ENCODE results near the gene CNTROB.

The CNTROB gene

DNA sequence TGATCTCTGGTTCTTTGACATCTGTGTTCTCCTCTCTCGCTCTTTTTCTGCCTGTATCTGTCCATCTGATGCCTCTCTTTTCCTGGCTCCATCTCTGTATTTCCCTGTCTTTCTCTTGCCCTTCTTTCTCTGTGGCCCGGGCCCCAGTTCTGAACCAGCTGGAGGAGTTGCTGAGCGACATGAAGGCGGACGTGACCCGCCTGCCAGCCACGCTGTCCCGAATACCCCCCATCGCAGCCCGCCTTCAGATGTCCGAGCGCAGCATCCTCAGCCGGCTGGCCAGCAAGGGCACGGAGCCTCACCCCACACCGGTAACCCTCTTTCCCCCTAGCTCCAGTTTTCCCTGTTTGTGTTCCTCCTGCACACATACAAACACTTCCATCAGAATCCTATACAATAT is 21.7 kb upstream of the CNTROB start:
- DNase-seq = no peak

DNA sequence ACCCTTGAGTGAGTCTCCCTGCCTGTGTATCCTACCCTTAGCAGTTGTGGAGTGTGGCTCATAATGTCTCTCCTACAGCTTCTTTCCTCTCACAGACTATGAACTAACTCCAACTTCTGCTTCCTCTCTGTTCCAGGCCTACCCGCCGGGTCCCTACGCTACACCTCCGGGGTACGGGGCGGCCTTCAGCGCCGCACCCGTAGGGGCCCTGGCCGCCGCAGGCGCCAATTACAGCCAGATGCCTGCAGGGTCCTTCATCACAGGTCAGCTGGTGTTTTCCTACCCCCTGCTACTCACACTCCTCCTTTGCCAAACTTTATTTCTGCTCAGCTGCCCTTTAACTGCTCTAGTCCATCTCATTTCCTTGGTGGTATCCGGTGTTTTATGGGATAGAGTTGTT is 21.3 kb upstream of the CNTROB start:
- no peak for DNase-seq

DNA sequence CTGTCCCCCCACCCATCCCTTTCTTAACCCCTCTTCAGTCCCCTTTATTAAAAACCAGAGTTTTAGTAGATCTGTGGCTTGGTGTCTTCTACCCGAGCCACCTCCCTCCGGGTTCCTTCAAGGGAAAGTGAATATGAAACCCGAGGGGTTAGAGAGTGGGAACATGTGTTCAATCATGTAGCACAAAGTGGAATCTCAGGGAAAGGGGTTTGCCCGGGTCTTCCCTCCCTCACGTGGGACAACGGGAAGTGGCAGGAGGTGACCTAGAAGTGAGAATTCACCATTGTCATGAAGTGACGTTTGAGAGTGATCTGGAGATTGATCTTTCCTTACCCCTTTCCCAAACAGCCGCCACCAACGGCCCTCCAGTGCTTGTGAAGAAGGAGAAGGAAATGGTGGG is 20.9 kb upstream of the CNTROB start:
- DNase-seq = no peak

DNA sequence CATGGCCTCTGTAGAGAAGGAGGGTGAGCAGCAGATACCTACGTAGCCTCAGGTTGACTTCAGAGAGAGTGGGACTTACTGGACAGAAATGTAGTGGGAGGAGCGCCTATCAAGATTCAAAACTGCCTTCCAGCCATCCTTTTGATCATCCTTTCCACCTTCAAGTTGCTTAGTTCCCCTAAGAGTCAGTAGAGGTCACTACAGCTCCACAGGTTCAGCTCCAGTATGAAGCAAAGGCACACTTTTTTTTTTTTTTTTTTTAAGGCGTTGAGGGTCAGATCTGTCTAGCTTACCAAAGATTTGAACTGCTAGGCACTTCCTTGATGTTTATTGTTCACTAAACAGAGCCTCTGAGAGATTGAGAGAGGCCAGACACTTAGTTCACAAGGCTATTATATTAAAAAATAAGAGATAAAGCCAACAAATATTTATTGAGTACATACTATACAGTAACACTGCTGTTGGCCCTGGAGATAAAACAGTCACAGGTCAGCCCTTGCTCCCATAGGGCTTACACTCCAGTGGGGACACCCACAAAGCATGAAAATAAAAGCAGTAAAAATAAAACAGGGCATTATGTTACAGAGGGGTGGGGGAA is 19.0 kb upstream of the CNTROB start:
- DNase-seq = peak; percentile 41 to 45

DNA sequence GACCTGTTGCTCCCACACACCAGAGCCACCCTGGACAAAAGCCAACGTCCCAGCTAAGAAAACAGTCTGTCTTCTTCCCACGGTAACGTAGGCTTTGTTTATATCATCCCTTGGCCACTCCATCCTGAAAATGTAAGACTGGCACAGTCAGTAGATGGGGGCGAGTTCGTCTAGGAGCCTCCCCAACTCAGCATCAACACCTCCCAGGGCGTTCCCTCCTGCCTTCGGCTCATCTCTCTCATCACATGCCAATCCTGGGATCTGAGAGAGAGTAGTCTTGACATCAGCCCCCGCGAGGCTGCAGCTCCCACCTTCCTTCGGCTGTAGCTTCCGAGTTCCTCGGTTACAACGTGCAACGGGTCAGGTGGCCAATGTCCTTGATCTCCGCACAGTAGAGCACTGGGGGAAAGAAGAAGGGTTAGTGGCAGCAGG is 16.8 kb upstream of the CNTROB start:
- DNase-seq = no peak

DNA sequence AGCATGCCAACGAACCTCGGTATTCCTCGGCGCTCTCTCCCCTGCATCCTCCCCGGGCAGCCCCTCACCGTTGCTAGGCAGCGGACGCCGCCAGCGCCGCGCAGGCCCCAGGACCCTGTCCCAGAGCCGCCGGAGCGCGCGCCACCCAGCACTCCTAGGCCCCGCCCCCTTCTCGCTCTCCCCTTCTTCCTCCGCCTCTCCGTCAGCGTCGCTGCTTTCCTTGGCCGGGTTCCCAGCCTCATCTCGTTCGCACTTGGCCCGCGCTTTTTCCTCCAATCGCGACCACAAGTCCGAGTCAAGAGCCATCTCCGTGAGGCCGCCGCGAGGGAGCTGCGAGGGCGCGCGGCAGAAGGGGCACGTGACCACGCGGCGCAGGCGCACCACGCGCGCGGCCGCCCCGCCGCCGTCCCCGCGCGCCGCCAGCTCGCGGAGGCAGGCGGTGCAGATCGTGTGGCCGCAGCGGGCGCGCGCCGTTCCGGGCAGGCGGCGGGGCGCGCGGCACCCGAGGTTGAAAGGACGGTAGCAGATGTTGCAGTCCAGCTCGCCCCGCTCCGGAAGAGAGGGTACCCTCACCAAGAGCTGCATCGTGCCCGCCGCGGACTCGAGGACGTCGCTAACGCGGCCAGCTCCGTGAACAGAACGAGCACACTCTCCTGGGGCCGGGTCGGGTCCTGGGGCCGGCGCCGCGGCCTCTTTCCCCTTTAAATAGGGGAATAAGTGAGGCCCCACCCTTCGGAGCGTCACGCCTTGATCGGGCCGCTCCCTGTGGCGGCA is 16.2 kb upstream of the CNTROB start, which contains the start of gene RNF227:
RNF227 (minus strand) TSS at position 679 of the 774 bp plus-strand sequence; CDS start at position 585, 94 bp downstream.
- DNase-seq = peak; percentile 65 to 74

DNA sequence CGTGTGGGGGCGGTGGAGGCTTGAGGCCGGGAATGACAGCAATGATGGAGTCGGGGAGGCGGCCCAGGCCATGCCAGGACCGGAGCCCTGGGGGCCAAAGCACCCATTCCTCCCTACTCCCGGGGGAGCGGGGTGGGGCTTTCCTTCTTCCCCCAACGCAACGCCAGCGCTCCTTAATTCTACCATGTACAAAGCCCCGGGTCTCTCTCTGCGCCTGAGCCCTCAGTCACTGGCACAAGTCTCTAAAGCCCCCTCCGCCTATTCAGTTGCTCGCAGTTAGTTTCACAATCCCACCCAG is 15.7 kb upstream of the CNTROB start:
- no peak for DNase-seq

DNA sequence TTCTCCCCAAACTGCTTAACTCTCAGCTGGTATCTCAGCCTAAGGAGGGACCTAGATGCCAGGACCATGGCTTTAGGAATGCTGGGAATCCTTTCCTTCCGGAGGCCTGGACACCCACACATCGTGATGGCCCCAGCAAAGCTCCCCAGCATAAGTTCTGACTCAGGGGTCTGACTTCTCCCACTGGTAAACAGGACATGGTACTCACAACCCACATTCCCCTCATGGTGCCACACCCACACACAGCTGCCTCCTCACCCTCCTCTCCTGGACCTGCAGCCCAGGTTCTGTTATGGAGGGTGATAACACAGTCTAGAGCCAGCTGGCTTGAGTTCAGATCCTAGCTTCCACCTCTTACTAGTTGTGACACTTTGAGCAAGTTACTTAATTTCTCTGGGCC is 15.2 kb upstream of the CNTROB start:
- no peak for DNase-seq

DNA sequence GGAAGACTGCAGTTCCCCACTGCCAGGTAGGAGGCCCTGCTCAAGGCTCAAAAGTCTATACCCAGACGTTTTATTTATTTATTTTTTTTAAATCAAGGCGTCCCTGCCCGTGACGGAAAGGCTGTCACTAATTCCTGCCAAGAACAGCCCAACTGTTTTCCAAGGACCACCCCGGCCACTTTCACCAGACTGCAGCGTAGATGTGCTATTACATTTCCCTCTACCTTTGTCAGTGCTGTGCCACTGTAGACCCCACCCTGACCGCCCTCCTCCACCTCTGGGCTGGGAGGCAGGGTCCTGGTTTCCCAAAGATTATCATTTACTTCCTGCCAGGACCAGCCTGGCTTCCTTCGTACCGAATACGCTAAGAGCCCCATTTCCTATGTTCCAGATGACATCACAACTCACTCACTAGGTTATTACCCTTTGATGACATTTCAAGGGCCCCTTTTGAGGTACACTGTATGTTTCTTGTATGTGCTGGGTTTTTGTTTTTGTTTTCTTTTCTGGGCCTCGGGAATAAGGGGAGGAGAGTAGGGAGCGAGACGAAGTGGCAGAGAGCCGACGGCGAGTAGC is 9.6 kb upstream of the CNTROB start:
- DNase-seq = no peak

DNA sequence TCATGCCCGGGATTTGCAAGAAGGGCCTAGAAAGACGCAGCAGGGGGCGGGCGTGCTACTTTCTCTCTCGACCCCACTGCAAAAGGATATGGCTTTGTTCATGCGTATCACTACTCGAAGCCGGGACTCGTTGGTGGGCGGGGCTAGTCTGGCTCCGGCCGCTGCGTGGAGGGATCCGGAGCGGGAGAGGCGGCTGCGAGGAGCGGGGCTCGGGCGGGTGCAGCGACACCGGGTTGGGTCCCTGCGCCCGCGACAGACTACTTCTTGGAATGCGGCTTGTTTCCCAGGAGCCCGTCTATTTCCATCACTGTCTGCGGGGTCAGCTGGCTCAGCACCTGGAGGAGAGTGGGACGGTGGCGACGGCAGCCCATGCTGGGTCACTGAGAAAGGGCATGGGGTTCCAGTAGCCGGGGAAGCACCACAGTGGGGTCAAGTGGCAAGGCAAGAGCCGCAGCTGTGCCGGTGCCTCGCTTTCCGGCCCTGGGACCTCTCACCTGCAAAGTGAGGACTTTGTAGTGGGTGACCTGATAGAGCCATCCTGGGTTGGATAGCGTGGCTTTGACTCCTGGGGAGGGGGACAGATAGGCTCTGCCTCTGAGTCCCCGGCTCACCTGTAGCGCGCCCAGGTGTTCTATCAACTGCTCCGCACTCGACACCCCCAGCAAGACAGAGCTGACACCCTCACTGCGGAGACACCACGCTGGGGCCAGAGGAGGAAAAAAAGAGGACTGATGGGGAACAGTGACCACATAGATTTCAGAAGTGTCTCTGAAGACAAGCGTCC is 9.0 kb upstream of the CNTROB start:
- no peak for DNase-seq

DNA sequence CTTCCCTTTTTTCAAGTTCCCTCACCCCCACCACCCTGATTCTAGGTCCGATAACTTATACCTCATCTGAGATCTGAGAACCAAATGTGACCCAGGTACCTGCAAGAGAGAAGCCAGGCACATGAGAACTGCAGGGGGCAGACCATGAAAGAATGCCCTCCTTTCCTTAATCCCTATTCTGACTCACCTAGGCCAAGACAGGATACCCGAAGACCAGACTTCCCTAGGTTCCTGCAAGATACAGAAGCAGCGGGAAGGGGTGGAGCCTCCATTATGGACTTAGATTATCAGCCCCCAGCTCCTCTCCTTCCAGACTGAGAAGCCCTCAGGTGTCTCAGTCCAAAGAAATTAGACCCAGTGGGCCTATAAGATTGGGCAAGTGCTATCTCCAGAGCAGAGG is 4.4 kb upstream of the CNTROB start:
- DNase-seq = no peak

DNA sequence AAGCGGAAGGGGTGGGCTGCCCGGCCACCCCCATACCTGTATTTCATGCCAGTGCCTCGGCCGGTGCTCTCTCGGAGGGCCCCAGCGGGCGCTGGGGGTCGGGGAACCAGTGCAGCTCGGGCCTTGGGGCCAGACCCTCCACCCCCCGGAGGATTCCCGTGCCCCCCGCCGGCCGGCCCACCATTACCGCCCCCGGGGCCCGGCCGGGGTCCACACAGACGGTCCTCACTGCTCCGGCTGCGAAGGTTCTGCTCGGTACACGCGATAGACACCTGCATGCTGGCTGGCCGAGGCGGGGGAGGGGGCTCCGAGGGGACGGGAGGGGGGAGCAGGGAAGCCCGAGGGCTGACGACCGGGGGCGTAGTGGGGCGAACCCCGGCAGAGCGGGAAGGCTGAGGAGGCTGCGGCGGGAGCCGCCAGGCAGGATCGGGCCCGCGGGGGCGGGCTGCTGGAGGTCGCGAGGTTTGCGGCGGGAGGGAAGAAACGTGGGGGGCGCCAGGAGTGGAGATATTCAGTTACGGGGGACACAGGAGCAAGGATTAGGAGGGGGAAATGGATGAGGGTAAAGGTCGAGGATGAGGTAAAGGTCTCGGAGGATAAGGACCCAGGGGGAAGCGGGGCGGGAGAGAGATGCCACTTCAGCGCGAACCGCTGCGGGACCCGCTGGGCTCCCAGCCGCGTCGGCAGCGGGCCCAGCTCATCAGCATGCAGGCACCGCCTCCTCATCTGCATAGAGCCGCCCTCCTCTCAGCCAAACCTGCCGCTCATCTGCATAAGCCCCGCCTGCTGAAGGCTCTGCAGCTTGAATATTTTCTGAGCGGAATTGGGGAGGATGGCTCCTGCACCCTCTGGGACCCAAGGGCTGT is 2.6 kb upstream of the CNTROB start, which contains the start of gene KCNAB3:
KCNAB3 (minus strand) TSS at position 699 of the 866 bp plus-strand sequence; CDS start at position 278, 421 bp downstream.
- DNase-seq = no peak

DNA sequence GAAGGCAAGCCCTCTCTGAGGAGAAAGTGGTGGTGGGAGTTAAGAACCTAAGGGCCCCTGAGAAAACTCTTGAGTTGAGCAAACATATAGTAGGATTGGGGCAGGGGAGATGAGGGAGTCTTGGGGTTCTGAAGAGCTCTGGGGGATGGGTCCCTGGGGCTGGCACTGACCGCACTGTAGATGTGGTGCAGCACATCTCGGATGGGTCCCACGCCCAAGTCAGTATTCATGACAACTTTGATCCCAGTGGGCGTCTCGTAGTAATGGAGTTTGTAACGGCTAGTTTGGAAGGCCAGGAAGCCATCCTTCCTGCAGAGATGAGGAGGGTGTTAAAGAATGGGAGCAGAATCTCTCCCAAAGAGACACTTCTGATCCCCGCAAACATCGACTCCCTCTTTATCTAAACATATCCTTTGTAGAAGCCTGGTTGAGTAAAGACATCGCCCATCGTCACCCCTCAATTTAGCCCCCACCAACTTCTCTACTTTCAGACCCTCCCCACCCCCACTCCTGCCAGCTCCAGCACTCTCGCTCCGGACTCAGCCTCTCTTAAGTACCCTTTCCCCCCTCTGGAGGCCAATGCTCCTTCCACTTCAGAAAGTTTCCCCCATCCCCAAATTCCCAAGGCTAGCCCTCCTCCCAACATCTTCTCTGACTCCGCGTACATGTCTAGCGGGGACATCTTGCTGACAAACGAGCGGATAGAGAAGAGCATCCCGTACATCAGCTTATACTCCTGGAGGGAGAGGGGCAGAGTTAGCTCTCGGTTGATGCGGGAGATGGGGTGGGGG is 970 bp upstream of the CNTROB start:
- no peak for DNase-seq

DNA sequence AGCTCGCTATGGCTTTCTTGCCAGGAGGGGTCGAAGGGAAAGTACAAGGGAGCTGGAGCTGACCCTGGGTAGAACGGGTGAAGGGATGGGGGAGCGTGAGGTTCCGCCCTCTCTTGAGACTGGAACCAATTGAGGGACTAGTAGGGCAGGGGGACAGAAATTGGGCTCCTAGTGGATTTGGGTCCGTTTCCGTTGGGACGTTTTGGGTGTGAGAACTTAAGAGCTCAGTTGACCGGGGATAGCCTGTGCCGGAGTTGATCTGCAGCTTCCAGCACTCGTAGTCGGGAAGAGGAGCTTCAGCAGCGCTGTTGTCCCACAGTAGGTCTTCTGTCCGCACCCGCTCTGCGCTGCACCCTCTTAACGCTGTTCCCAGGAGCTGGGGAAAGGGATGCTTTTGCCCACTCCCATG is 481 bp downstream of the CNTROB start:
- DNase-seq = no peak

DNA sequence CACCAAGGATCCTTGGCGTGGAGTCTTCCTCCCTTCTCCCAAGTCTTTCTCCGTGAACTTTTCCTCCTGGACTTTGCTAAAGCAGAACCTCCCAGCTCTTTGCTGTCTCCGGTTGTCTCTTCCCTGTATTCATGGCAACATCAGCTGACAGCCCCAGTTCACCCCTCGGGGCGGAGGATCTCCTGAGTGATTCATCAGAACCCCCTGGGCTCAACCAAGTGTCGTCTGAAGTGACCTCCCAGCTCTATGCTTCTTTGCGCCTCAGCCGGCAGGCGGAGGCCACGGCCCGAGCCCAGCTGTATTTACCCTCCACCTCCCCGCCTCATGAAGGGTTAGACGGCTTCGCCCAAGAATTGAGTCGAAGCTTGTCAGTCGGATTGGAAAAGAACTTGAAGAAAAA is 943 bp downstream of the CNTROB start:
- DNase-seq = peak; percentile 18 to 39

DNA sequence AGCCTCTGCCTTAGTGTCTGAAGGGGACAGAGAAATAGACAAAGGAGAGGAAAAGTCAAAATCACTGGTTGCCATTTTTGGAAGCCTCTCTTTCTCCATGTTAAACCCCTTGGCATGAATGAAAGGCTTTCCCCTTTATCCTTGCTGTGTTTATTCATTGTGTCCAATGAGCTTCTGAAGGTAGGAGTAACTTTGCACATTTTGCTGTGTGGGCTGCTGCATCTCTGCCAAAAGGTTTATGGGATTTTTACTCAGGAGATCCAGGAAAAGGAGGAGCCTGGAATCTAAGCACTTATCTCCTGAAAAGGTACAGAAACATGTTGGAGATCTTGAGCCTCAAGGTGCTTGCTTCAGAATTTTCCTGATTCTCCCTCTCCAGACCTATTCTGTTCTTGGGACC is 3.9 kb downstream of the CNTROB start:
- no peak for DNase-seq

DNA sequence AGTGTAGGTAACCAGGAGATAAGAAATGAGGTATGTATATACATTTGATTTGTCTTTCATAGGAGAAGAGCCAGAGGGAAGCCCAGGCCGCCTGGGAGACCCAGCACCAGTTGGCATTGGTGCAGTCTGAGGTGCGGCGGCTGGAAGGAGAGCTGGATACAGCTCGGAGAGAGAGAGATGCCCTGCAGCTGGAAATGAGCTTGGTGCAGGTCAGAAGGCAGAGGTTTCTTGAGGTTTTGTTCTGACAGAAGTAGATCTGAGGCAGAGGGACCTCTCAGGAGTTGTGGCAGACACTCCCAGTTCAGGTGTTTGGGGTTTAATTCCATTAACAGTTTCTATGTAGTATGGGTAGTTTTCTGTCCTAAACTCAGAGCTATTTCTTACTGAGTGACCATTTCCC is 8.0 kb downstream of the CNTROB start:
- DNase-seq = no peak

DNA sequence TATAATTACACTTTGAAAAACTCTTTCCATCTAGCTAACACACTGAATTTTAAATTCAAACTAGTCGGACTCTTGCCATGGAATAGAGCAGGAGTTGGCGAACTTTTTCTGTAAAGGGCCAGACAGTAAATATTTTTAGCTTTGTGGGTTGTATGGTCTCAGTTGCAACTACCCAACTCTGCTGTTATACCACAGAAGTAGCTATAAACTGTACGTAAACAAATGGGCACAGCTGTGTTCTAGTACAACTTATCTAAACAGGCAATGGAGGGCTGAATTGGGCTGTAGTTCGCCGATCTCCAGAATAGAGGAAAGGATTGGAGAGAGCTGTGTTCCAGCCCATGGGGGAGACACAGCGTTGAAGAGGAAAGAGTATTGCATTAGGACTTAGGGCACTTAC is 8.7 kb downstream of the CNTROB start:
- DNase-seq = no peak

DNA sequence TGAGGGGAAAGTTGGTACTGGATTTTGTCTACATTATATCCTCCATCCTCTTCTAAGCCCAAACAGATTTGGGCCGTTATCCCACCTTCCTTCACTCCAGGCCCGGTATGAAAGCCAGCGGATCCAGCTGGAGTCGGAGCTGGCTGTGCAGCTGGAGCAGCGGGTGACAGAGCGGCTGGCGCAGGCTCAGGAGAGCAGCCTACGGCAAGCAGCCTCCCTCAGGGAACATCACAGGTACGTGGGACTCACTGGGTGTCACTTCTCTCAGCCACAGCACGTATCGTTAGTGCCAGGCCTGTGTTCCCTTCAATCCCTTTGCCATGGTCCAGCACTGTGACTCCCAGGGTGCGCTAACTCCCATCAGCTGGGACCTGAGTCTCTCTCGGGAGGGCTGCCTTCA is 11.3 kb downstream of the CNTROB start:
- DNase-seq = no peak

DNA sequence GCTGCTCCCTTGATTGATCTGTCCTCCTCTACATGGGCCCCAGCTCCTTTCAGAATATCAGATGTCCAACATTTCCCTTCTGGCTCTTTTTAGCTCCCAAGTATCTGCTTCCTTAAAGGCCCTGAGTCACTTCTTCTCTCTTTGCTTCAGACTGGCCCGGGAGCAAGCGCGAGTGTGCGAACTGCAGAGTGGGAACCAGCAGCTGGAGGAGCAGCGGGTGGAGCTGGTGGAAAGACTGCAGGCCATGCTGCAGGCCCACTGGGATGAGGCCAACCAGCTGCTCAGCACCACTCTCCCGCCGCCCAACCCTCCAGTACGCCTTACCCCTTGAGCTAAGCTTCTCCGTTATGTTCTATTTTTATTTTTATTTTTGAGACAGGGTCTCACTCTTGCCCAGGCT is 12.3 kb downstream of the CNTROB start:
- no peak for DNase-seq

DNA sequence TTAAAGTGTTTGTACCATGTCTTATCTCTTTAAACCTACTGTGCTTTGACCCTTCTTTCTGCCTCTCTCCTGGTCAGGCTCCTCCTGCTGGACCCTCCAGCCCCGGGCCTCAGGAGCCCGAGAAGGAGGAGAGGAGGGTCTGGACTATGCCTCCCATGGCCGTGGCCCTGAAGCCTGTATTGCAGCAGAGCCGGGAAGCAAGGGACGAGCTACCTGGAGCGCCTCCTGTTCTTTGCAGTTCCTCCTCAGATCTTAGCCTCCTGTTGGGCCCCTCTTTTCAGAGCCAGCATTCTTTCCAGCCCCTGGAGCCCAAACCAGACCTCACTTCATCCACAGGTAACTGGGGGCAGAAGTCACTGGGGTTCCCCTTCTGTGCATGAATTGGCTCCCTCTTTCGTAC is 13.6 kb downstream of the CNTROB start:
- DNase-seq = no peak

DNA sequence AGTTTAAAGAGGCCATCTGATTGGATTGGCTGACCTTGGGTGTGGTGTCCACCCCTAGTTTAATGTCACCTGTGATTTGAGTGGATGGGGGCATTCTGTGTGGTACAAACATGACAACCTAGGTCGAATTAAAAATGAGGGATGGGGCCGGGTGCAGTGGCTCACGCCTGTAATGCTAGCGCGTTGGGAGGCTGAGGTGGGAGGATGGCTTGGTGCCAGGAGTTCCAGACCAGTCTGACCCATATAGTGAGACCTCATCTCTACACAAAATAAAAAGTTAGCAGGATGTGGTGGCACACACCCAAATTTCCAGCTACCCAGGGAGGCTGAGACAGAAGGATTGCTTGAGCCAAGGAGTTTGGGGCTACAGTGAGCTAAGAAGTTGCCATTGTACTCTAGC is 14.4 kb downstream of the CNTROB start:
- no peak for DNase-seq

Data from AML-193 (cell line).